Psoas muscle (tissue), 8 donors: ENCODE data around the gene ANAPC2. TPM values are rescaled to one million over a fixed set of nuclear protein-coding genes. Genes with fewer than 3 reads are reported as not detected.

Experiments used
- ATAC-seq, 4 donors: fragments of 200-7000 bp; cut with Tn5 transposase; one replicate each; pipeline ENCODE4 v1.9.1; 2020; ENCODE audit warnings: moderate library complexity in 3 of 4, mild to moderate bottlenecking in 2 of 4
- DNase-seq, 2 donors: peaks; one replicate each; pipeline ENCODE4 v3.0.0-alpha.2; 2020
- H3K27ac ChIP-seq: fragments of 200-600 bp; one replicate; pipeline ENCODE4 v1.8.0; 2022
- H3K27me3 ChIP-seq, 3 donors: fragments of 200-600 bp in 1 of 3; one replicate each; pipeline versions ENCODE4 v1.6.1 to v1.8.0; 2013 to 2022; ENCODE audit warnings: low read length in 2 of 3, mild to moderate bottlenecking in 2 of 3, moderate library complexity in 1 of 3; ENCODE audit not compliant: insufficient read depth in 3 of 3
- H3K36me3 ChIP-seq, 2 donors: fragments of 200-600 bp in 1 of 2; one replicate each; pipeline versions ENCODE4 v1.6.1 to v1.8.0; 2013 to 2022; ENCODE audit warnings: low read depth in 1 of 2, mild to moderate bottlenecking in 1 of 2, moderate library complexity in 1 of 2; ENCODE audit not compliant: insufficient read depth in 1 of 2
- H3K4me1 ChIP-seq: fragments of 200-600 bp; one replicate; pipeline ENCODE4 v1.8.0; 2022
- H3K4me3 ChIP-seq: fragments of 200-600 bp; one replicate; pipeline ENCODE4 v1.8.0; 2022; ENCODE audit warnings: mild to moderate bottlenecking
- H3K9me3 ChIP-seq: fragments of 200-600 bp; one replicate; pipeline ENCODE4 v1.8.0; 2022
- WGBS, 3 donors: extraction: QIAGEN DNeasy Blood & Tissue Kit; methylation state at CpG; one replicate each; pipeline versions ENCODE4 v1.1.6 to v1.1.7; 2013; 5-methylcytosine and 5-hydroxymethylcytosine counted together
- intact Hi-C, 2 donors: fragments of 100-400 bp; cut with DNase I; formaldehyde crosslinking; loops; one replicate each; pipeline versions ENCODE4 v1.11.0 to v1.14.2; 2022
- polyA plus RNA-seq, 3 donors: library from polyadenylated mRNA; stranded (reverse); fragments of 200-250 nt; gene quantifications; one replicate each; pipeline ENCODE4 v1.2.3, GENCODE V29; 2013
- total RNA-seq, 4 donors: library from RNA; stranded (reverse); fragmentation: NEBNext Ultra II Directional in 2 of 4; extraction: Animal tissue kit (Norgen Biotek cat#: 25700) in 2 of 4; gene quantifications; one replicate each; pipeline versions ENCODE4 v1.2.1 to v1.2.4, GENCODE V29; 2021 to 2023
- TF ChIP-seq, protein P1 (sequence below): fragments of 200-600 bp; IDR thresholded peaks from one replicate; pipeline ENCODE4 v1.8.0; 2022; ENCODE audit warnings: antibody characterized with exemption
- donor health status: healthy with polysubstance abuse.
- donor health status: DM: no; HTN: no; CAD: no; lungs with moderate emphysema.
- donor health status: Bipolar disorder and iron deficiency.
- donor health status: healthy.
- donor health status: DM: yes; HTN: yes; CAD: no.
- donor health status: DM: no; HTN: no; CAD: no.
- donor health status: DM: no; HTN: no; CAD: no.
- donor health status: DM: yes; HTN: yes; CAD: no.

Gene ANAPC2
- total and polyA plus RNA-seq, 7 donors, result 13.0 to 32.1 (median 22.6) TPM

DNA sequence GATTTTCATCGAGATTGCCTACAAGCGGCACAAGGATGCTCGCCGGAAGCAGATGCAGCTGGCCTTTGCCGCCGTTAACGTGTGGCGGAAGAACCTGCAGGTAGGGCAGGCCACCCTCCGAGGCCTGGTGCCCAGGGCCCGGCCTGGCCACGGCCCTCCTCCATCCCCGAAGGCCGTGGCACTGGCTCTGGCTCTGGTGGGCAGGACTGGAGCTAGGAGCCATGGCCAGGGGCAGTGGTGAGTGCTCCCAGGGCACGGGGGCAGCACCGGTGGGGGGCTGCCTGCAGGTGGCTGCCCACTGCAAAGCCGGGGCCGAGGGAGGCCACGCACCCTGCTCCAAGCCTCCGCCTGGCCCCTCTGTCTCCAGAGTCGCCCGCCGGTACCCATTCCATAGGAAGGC, 24.6 kb downstream of the ANAPC2 start:
- TF ChIP-seq, protein P1, sequence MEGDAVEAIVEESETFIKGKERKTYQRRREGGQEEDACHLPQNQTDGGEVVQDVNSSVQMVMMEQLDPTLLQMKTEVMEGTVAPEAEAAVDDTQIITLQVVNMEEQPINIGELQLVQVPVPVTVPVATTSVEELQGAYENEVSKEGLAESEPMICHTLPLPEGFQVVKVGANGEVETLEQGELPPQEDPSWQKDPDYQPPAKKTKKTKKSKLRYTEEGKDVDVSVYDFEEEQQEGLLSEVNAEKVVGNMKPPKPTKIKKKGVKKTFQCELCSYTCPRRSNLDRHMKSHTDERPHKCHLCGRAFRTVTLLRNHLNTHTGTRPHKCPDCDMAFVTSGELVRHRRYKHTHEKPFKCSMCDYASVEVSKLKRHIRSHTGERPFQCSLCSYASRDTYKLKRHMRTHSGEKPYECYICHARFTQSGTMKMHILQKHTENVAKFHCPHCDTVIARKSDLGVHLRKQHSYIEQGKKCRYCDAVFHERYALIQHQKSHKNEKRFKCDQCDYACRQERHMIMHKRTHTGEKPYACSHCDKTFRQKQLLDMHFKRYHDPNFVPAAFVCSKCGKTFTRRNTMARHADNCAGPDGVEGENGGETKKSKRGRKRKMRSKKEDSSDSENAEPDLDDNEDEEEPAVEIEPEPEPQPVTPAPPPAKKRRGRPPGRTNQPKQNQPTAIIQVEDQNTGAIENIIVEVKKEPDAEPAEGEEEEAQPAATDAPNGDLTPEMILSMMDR, result no peak
- no peak overlapping the region for H3K27ac ChIP-seq
- H3K27me3 ChIP-seq, result peaks cover 0 to 96% (median 61%) of the 10 kb centered on the region in 3 donors
- DNase-seq (no peak), ATAC-seq (no peak)
- no peak overlapping the region for H3K4me3 ChIP-seq
- WGBS, 3 donors, result 78 to 79% (median 78%) methylated on average over 18 to 22 of the region's 22 CpGs
- H3K4me1 ChIP-seq, result peaks cover 17% of the 10 kb centered on the region
- no peaks in the 10 kb centered on the region for H3K9me3 ChIP-seq
- intact Hi-C loops, result no loop called here
- no peaks in the 10 kb centered on the region for H3K36me3 ChIP-seq

DNA sequence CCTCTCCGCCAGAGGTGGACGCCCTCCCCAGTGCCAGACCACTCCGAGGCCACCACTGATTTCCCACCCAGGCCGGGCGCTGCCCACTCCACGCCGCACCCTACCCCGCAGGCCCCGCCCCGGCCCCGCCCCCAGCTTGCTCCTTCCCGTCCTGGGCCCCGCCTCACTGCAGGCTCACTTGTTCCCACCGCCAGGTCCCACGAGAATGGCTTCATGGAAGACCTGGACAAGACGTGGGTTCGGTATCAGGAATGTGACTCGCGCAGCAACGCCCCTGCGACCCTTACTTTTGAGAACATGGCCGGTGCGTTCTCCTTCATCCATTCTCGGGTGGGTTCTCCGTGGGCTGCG, 25.0 kb downstream of the ANAPC2 start:
- DNase-seq (no peak), ATAC-seq (no peak)
- Histone ChIP-seq H3K27ac (no peak overlapping the region), H3K9me3 (no peaks in the 10 kb centered on the region), H3K36me3 (no peaks in the 10 kb centered on the region), H3K27me3 (peaks cover 0 to 96% (median 60%) of the 10 kb centered on the region in 3 donors), H3K4me1 (peaks cover 14% of the 10 kb centered on the region), H3K4me3 (peak overlapping the region; percentile 45)
- intact Hi-C loops, result no loop called here
- TF ChIP-seq, protein P1, result no peak
- 23 to 28% (median 28%) methylated on average over 24 to 26 of the region's 26 CpGs for WGBS, 3 donors

DNA sequence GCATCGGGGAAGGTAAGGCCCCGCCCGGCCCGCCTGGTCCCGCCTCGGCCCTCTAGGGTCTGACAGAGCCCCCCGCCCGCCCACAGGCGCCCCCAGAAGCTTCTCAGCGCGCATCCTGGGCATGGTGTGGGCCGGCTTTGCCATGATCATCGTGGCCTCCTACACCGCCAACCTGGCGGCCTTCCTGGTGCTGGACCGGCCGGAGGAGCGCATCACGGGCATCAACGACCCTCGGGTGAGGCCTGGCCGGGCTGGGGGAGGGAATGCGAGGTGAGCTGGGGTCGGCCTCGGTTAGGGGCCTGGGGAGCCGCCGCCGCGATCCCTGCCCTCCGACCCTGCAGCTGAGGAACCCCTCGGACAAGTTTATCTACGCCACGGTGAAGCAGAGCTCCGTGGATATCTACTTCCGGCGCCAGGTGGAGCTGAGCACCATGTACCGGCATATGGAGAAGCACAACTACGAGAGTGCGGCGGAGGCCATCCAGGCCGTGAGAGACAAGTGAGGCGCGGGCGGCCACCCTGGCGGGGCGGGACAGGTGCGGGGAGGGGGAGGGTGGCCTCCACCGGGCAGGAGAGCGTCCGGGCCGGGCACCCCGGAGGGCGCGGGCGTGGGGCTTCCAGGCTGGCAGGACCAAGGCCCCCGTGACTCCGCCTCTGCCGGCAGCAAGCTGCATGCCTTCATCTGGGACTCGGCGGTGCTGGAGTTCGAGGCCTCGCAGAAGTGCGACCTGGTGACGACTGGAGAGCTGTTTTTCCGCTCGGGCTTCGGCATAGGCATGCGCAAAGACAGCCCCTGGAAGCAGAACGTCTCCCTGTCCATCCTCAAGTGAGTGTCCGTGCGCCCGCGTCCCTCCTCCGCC, 25.6 kb downstream of the ANAPC2 start:
- H3K36me3 ChIP-seq, result no peaks in the 10 kb centered on the region
- peaks cover 8% of the 10 kb centered on the region for H3K4me1 ChIP-seq
- DNase-seq, result no peak
- TF ChIP-seq, protein P1, result peak; percentile 25
- WGBS, 3 donors, result 4 to 5% (median 4%) methylated on average over 64 to 74 of the region's 74 CpGs
- H3K9me3 ChIP-seq, result no peaks in the 10 kb centered on the region
- H3K27me3 ChIP-seq, result peaks cover 0 to 96% (median 55%) of the 10 kb centered on the region in 3 donors
- ATAC-seq, result peak; percentile 20 to 82 (median 74)
- H3K4me3 ChIP-seq, result peak overlapping the region; percentile 45
- intact Hi-C loops, result no loop called here
- no peak overlapping the region for H3K27ac ChIP-seq

DNA sequence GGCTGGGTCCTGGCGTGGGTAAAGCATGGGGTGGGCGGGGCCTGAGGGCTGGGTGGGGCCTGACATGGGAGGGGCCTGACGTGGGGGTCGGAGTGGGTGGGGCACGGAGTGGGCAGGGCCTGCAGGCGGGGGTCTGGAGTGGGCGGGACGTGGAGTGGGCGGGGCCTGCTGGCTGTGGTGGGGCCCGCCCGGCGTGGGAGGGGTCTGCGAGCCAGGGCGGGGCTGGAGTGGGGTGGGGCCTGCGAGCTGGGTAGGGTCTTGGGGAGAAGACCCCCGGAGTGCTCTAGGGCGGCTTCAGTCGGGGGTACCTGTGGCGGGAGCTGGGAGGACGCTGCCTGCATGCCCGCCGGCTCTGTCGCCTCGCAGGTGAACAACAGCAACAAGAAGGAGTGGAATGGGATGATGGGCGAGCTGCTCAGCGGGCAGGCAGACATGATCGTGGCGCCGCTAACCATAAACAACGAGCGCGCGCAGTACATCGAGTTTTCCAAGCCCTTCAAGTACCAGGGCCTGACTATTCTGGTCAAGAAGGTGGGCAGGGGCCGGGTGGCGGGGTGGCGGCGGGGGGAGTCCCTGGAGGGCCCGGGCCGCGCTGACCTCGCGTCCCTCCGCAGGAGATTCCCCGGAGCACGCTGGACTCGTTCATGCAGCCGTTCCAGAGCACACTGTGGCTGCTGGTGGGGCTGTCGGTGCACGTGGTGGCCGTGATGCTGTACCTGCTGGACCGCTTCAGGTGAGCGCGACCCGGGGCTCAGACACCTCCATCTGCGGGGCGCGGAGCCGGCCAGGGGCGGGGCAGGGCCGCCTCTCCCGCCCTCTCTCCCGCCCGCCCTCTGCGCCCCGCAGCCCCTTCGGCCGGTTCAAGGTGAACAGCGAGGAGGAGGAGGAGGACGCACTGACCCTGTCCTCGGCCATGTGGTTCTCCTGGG, 26.5 kb downstream of the ANAPC2 start:
- TF ChIP-seq, protein P1, result no peak
- no peak for DNase-seq
- WGBS, 3 donors, result 3 to 5% (median 4%) methylated on average over 55 to 69 of the region's 71 CpGs
- no peaks in the 10 kb centered on the region for H3K9me3 ChIP-seq
- H3K27me3 ChIP-seq, result peaks cover 0 to 96% (median 57%) of the 10 kb centered on the region in 3 donors
- H3K4me3 ChIP-seq, result no peak overlapping the region
- H3K36me3 ChIP-seq, result no peaks in the 10 kb centered on the region
- no peak overlapping the region for H3K27ac ChIP-seq
- H3K4me1 ChIP-seq, result peaks cover 6% of the 10 kb centered on the region
- intact Hi-C loops, result no loop called here
- peak in 1 of 4 donors; percentile 9 for ATAC-seq
